Natural killer cell (primary cell): Measurements from ENCODE around the gene CA10. TPM values are rescaled to one million over a fixed set of nuclear protein-coding genes. Genes with fewer than 3 reads are reported as not detected.

Experiments used
- ATAC-seq, 3 donors: fragments of 150-1000 bp in 2 of 3; fragments of 200-7000 bp in 1 of 3; cut with Tn5 transposase; 1 replicate in 1 of 3; 2 replicates in 2 of 3; pipeline ENCODE4 v1.10.0; 2021; ENCODE audit warnings: mild to moderate bottlenecking in 2 of 3, moderate library complexity in 2 of 3
- DNase-seq, 2 donors: peaks; one replicate each; pipeline versions ENCODE4 v3.0.0 to v3.0.0-alpha.2; 2013 to 2021; ENCODE audit warnings: mixed read lengths in 1 of 2
- H3K27ac ChIP-seq: one replicate; pipeline ENCODE4 v1.5.1; 2013; ENCODE audit warnings: mild to moderate bottlenecking, low read length
- H3K27me3 ChIP-seq: one replicate; pipeline ENCODE4 v1.6.1; 2013; ENCODE audit warnings: low read length; ENCODE audit not compliant: control insufficient read depth, insufficient read depth
- H3K36me3 ChIP-seq: one replicate; pipeline ENCODE4 v1.6.1; 2013; ENCODE audit warnings: low read length; ENCODE audit not compliant: control insufficient read depth, insufficient read depth
- H3K4me1 ChIP-seq: one replicate; pipeline ENCODE4 v1.6.1; 2013; ENCODE audit warnings: low read length; ENCODE audit not compliant: control insufficient read depth, insufficient read depth
- H3K4me3 ChIP-seq: one replicate; pipeline ENCODE4 v1.5.1; 2013; ENCODE audit warnings: low read length
- H3K9me3 ChIP-seq: one replicate; pipeline ENCODE4 v1.6.1; 2013; ENCODE audit warnings: low read length; ENCODE audit not compliant: control insufficient read depth, insufficient read depth
- H3K27ac Mint-ChIP-seq, 2 donors: one replicate each; pipeline ENCODE4 v1.8.0; 2022; ENCODE audit warnings: mild to moderate bottlenecking in 2 of 2, mixed read lengths in 2 of 2, moderate library complexity in 1 of 2
- H3K27me3 Mint-ChIP-seq, 2 donors: one replicate each; pipeline ENCODE4 v1.8.0; 2022; ENCODE audit warnings: low read depth in 2 of 2, mixed read lengths in 2 of 2
- H3K36me3 Mint-ChIP-seq: one replicate; pipeline ENCODE4 v1.8.0; 2022; ENCODE audit warnings: mixed read lengths
- H3K4me1 Mint-ChIP-seq, 2 donors: one replicate each; pipeline ENCODE4 v1.8.0; 2022; ENCODE audit warnings: mixed read lengths in 2 of 2
- H3K4me3 Mint-ChIP-seq: one replicate; pipeline ENCODE4 v1.8.0; 2022; ENCODE audit warnings: mild to moderate bottlenecking, moderate library complexity, mixed read lengths
- H3K9me3 Mint-ChIP-seq, 2 donors: one replicate each; pipeline ENCODE4 v1.8.0; 2022; ENCODE audit warnings: mixed read lengths in 2 of 2
- WGBS: methylation state at CpG from one replicate; pipeline ENCODE4 v1.1.7; 2013; ENCODE audit warnings: missing lambda C conversion rate; ENCODE audit not compliant: insufficient coverage; 5-methylcytosine and 5-hydroxymethylcytosine counted together
- intact Hi-C: fragments of 100-400 bp; cut with micrococcal nuclease; formaldehyde crosslinking; loops from one replicate; pipeline ENCODE4 v1.14.2; 2022
- total RNA-seq, 4 donors: library from RNA; stranded (reverse); fragments of 120-200 nt in 1 of 4; gene quantifications; one replicate each; pipeline versions ENCODE4 v1.2.3 to v1.2.4, GENCODE V29; 2013 to 2022
- TF ChIP-seq, protein P1 (sequence below): fragments of 200-600 bp; IDR thresholded peaks from one replicate; pipeline ENCODE4 v1.8.0; 2022; ENCODE audit warnings: antibody characterized with exemption

Gene CA10
- total RNA-seq, 3 donors from 2014 or later (not counting 1 experiment from before 2014, with no cell fraction given): not detected

DNA sequence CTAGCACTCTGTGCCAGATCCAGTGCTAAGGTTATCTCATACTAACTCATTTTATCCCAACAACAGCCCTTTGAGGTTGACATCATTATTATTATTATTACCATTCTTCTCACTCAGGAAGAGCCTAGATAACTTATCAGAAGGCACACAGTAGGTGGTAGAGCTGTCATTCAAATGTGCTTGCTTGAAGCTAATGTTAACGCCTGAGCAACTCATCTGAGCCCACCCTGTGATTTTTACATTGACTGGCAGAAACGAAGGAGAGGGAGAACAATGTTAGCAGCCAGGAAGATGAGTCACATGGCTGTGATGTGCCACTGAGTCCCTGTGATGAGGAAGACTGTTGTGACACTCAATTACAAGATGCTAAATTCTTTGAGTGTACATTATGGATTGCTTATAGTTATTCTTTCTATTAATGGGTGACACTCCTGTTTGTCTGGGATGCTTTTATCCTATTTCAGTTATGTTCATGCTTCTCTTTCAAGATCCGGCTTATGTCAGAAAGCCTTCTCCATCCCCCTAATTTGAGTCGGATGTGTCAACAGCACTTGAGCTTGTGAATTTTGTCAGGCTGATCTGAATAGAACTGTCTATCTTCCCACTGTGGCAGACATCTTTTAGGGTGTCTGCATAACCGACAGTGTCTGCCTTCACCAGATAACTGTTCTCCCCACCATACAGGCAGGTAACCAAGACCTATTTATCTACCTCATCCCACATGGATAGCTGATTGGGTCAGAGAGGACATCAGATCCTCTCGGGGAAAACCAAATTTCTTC is 426.4 kb downstream of the CA10 start:
- 68% methylated on average over 6 of the region's 6 CpGs for WGBS
- intact Hi-C loops: no loop called here
- Histone ChIP-seq H3K4me3 (no peak overlapping the region), H3K27me3 (no peaks in the 10 kb centered on the region), H3K9me3 (no peaks in the 10 kb centered on the region), H3K36me3 (no peaks in the 10 kb centered on the region), H3K4me1 (no peaks in the 10 kb centered on the region), H3K27ac (no peak overlapping the region)
- H3K27ac Mint-ChIP-seq: no peak overlapping the region
- TF ChIP-seq, protein P1, sequence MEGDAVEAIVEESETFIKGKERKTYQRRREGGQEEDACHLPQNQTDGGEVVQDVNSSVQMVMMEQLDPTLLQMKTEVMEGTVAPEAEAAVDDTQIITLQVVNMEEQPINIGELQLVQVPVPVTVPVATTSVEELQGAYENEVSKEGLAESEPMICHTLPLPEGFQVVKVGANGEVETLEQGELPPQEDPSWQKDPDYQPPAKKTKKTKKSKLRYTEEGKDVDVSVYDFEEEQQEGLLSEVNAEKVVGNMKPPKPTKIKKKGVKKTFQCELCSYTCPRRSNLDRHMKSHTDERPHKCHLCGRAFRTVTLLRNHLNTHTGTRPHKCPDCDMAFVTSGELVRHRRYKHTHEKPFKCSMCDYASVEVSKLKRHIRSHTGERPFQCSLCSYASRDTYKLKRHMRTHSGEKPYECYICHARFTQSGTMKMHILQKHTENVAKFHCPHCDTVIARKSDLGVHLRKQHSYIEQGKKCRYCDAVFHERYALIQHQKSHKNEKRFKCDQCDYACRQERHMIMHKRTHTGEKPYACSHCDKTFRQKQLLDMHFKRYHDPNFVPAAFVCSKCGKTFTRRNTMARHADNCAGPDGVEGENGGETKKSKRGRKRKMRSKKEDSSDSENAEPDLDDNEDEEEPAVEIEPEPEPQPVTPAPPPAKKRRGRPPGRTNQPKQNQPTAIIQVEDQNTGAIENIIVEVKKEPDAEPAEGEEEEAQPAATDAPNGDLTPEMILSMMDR: no peak
- H3K4me3 Mint-ChIP-seq: no peak overlapping the region
- no peaks in the 10 kb centered on the region for H3K27me3 Mint-ChIP-seq
- H3K9me3 Mint-ChIP-seq: no peaks in the 10 kb centered on the region
- no peak for DNase-seq
- H3K4me1 Mint-ChIP-seq: no peaks in the 10 kb centered on the region
- no peak for ATAC-seq
- no peaks in the 10 kb centered on the region for H3K36me3 Mint-ChIP-seq

- Mint-ChIP-seq H3K4me1 (no peaks in the 10 kb centered on the region), H3K27ac (no peak overlapping the region), H3K9me3 (no peaks in the 10 kb centered on the region), H3K27me3 (no peaks in the 10 kb centered on the region), H3K36me3 (no peaks in the 10 kb centered on the region), H3K4me3 (no peak overlapping the region)
- WGBS: 87% methylated on average over 4 of the region's 4 CpGs
- DNase-seq (no peak), ATAC-seq (no peak)
- no peaks in the 10 kb centered on the region for H3K4me1 ChIP-seq
- TF ChIP-seq, protein P1: no peak
- H3K9me3 ChIP-seq: no peaks in the 10 kb centered on the region
- no peak overlapping the region for H3K27ac ChIP-seq
- H3K4me3 ChIP-seq: no peak overlapping the region
- H3K36me3 ChIP-seq: no peaks in the 10 kb centered on the region
- H3K27me3 ChIP-seq: no peaks in the 10 kb centered on the region
- intact Hi-C loops: no loop called here
These were observed 428.0 kb downstream of the CA10 start for GRCh38 chr17:51730303-51731050.

GRCh38 chr17:51725185-51725584 is 433.3 kb downstream of the CA10 start:
- Histone ChIP-seq H3K27ac (no peak overlapping the region), H3K4me3 (no peak overlapping the region), H3K36me3 (no peaks in the 10 kb centered on the region), H3K9me3 (no peaks in the 10 kb centered on the region), H3K27me3 (no peaks in the 10 kb centered on the region), H3K4me1 (no peaks in the 10 kb centered on the region)
- DNase-seq (no peak), ATAC-seq (no peak)
- Mint-ChIP-seq H3K4me1 (no peaks in the 10 kb centered on the region), H3K27ac (no peak overlapping the region), H3K36me3 (no peaks in the 10 kb centered on the region), H3K27me3 (no peaks in the 10 kb centered on the region), H3K4me3 (no peak overlapping the region), H3K9me3 (peaks cover 2 to 3% of the 10 kb centered on the region in 2 donors)
- 74% methylated on average over 3 of the region's 3 CpGs for WGBS
- intact Hi-C loops: no loop called here
- TF ChIP-seq, protein P1: no peak
